Astrocyte (in vitro differentiated cells and primary cell): ENCODE data around the gene TSPAN32.

Experiments
- CTCF ChIP-seq: IDR thresholded peaks from 2 replicates; pipeline ENCODE4 v1.5.1; 2011; ENCODE audit warnings: low read depth, mild to moderate bottlenecking, inconsistent platforms, low read length, moderate library complexity; ENCODE audit not compliant: insufficient read depth
- EZH2 ChIP-seq: IDR thresholded peaks from 2 replicates; pipeline ENCODE4 v1.6.1; 2012; ENCODE audit warnings: mild to moderate bottlenecking, low read length, inconsistent platforms; ENCODE audit not compliant: insufficient read depth

- no peak for TF ChIP-seq CTCF
- TF ChIP-seq EZH2: no peak
Observed at GRCh38 chr11:2298131-2298794, 3.5 kb upstream of the TSPAN32 start.
